ENCODE results near the gene DHPS. TPM values are rescaled to one million over a fixed set of nuclear protein-coding genes. Genes with fewer than 3 reads are reported as not detected.

The DHPS gene
- total RNA-seq, 1 donor from 2014 or later: 68.4 TPM

DNA sequence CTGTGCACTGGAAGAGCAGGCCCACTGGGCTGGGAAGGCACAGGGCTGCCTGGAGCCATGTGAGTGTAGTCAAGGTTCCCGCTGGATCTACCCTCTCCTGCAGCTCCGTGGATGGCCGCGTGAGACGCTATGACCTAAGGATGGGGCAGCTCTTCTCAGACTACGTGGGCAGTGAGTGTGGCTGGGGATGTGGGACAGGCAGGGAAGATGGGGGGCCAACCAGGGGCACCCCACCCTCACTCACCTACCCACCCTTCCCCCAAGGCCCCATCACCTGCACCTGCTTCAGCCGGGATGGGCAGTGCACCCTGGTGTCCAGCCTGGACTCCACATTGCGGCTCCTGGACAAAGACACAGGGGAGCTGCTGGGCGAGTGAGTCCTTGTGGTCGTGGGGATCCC lies 8.9 kb downstream of the DHPS start:
- Mint-ChIP-seq H3K4me1 (ENCODE audit: unreplicated experiment) (peaks cover 26% of the 10 kb centered on the region), H3K27ac (ENCODE audit: unreplicated experiment) (no peak overlapping the region), H3K27me3 (ENCODE audit: unreplicated experiment) (no peaks in the 10 kb centered on the region), H3K4me3 (ENCODE audit: unreplicated experiment) (no peak overlapping the region), H3K36me3 (ENCODE audit: unreplicated experiment) (peaks cover 21% of the 10 kb centered on the region), H3K9me3 (ENCODE audit: unreplicated experiment) (no peaks in the 10 kb centered on the region)
- TF ChIP-seq, protein P1, sequence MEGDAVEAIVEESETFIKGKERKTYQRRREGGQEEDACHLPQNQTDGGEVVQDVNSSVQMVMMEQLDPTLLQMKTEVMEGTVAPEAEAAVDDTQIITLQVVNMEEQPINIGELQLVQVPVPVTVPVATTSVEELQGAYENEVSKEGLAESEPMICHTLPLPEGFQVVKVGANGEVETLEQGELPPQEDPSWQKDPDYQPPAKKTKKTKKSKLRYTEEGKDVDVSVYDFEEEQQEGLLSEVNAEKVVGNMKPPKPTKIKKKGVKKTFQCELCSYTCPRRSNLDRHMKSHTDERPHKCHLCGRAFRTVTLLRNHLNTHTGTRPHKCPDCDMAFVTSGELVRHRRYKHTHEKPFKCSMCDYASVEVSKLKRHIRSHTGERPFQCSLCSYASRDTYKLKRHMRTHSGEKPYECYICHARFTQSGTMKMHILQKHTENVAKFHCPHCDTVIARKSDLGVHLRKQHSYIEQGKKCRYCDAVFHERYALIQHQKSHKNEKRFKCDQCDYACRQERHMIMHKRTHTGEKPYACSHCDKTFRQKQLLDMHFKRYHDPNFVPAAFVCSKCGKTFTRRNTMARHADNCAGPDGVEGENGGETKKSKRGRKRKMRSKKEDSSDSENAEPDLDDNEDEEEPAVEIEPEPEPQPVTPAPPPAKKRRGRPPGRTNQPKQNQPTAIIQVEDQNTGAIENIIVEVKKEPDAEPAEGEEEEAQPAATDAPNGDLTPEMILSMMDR (IDR thresholded peaks at IDR 0.05): no peak
- no peak for DNase-seq (ENCODE audit: extremely low spot score, unreplicated experiment)

DNA sequence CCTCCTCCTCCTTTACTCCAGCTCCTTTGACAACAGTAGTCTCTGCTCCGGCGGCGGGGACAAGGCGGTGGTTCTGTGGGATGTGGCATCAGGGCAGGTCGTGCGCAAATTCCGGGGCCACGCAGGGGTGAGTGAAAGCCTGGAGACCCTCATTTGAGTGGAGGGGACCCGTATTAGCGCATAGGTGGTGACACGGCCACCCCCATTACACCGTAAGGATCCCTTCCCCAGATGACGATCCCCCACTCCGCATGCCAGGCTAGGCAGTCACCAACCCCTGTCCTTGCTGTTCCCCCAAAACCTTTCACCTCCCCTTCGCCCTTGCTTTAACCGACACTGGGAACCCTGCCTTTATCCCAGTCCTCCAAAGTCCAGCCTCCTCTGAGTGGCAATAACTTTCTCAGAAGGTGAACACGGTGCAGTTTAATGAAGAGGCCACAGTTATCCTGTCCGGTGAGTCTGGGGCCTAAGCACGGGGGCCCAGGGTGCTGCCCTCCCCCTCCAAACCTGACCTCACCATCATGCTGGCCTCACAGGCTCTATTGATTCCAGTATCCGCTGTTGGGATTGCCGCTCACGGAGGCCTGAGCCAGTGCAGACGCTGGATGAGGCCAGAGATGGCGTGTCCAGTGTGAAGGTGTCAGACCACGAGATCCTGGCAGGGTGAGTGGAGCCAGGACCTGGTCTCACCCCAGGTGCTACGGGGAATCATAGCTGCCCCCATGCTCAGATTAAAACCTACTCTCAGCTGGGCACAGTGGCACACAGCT lies 11.3 kb downstream of the DHPS start:
- Mint-ChIP-seq H3K27ac (ENCODE audit: unreplicated experiment) (peak overlapping the region; percentile 100), H3K4me3 (ENCODE audit: unreplicated experiment) (peak overlapping the region; percentile 87), H3K9me3 (ENCODE audit: unreplicated experiment) (no peaks in the 10 kb centered on the region), H3K36me3 (ENCODE audit: unreplicated experiment) (peaks cover 16% of the 10 kb centered on the region), H3K27me3 (ENCODE audit: unreplicated experiment) (no peaks in the 10 kb centered on the region), H3K4me1 (ENCODE audit: unreplicated experiment) (peaks cover 36% of the 10 kb centered on the region)
- DNase-seq (ENCODE audit: extremely low spot score, unreplicated experiment): no peak
- TF ChIP-seq, protein P1 (IDR thresholded peaks at IDR 0.05): no peak

DNA sequence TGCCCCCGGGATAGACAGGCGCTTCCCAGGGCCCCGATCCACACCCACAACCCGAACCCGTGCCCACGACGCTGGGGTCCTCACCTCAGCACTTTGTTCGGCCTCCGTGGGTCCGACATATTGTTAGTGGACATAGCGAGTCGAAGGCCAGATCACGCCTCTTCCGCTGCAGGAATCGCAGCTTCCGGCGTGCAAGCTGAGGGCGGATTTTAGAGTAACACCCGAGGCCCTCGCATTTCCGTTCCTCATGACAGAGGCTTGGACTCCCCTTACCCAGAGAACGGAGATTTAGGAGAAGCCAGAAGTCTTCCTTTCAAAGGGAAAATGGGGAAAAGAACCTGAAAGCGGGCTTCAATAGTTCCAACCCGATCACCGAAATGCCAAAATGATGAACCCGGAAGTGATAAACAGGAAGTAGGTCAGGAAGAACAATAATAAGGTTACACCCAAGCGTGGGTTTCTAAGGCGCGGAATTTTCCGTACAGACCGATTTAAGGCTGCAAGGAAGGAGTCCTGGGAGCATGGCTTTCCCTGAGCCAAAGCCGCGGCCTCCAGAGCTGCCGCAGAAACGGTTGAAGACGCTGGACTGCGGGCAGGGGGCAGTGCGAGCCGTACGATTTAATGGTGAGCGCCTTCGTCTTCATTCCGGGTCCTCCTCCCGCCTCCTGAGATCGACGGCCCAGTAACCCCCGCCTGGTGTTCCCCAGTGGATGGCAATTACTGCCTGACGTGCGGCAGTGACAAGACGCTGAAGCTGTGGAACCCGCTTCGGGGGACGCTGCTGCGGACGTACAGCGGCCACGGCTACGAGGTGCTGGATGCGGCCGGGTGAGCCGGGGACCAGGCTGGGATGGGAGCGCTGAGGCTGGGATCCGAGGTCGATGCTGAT lies 12.2 kb downstream of the DHPS start:
- Mint-ChIP-seq H3K36me3 (ENCODE audit: unreplicated experiment) (peaks cover 11% of the 10 kb centered on the region), H3K4me3 (ENCODE audit: unreplicated experiment) (peak overlapping the region; percentile 87), H3K27ac (ENCODE audit: unreplicated experiment) (peak overlapping the region; percentile 100), H3K27me3 (ENCODE audit: unreplicated experiment) (no peaks in the 10 kb centered on the region), H3K9me3 (ENCODE audit: unreplicated experiment) (no peaks in the 10 kb centered on the region), H3K4me1 (ENCODE audit: unreplicated experiment) (peaks cover 36% of the 10 kb centered on the region)
- DNase-seq (ENCODE audit: extremely low spot score, unreplicated experiment): peak; percentile 90
- TF ChIP-seq, protein P1 (IDR thresholded peaks at IDR 0.05): no peak

DNA sequence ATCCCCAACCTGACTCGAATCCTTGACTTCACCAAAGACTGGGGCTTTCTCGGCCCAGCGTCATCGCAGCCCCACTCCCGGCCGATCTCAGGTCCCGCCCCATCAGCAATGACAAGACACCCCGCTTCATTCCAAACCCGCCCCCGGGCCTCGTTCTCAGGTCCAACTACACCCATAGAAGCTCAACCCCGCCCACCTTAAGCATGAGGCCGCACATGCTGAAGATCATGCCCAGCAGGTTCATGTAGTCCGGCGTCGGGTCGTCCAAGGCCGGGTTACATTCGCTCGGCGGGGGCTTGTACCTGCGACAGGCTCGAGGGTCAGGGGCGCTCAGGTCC lies 12.8 kb downstream of the DHPS start:
- H3K4me1 Mint-ChIP-seq (ENCODE audit: unreplicated experiment): peaks cover 36% of the 10 kb centered on the region
- peak overlapping the region; percentile 87 for H3K4me3 Mint-ChIP-seq (ENCODE audit: unreplicated experiment)
- no peaks in the 10 kb centered on the region for H3K9me3 Mint-ChIP-seq (ENCODE audit: unreplicated experiment)
- TF ChIP-seq, protein P1 (IDR thresholded peaks at IDR 0.05): no peak
- H3K27ac Mint-ChIP-seq (ENCODE audit: unreplicated experiment): peak overlapping the region; percentile 100
- peaks cover 7% of the 10 kb centered on the region for H3K36me3 Mint-ChIP-seq (ENCODE audit: unreplicated experiment)
- no peak for DNase-seq (ENCODE audit: extremely low spot score, unreplicated experiment)
- no peaks in the 10 kb centered on the region for H3K27me3 Mint-ChIP-seq (ENCODE audit: unreplicated experiment)

DNA sequence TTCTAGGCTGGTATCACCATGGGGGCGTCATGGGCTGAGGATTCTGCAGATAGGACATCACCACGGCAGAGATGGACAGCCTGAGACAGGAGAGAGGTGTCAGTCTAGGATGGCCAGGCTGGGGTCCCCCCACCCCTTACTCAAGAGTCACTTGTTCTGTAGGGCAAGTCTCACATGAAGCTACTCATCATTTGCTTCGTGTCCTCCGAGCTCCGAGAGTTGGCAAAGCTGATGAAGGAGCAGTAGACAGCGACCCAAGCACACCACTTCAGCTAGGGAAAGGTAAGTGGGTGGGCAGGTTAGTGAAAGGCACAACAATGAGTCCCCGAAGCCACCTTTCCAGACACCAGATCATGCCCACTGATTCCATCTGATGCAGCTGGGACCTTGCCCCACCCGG lies 13.3 kb downstream of the DHPS start:
- TF ChIP-seq, protein P1 (IDR thresholded peaks at IDR 0.05): no peak
- peaks cover 36% of the 10 kb centered on the region for H3K4me1 Mint-ChIP-seq (ENCODE audit: unreplicated experiment)
- H3K4me3 Mint-ChIP-seq (ENCODE audit: unreplicated experiment): peak overlapping the region; percentile 87
- peaks cover 6% of the 10 kb centered on the region for H3K36me3 Mint-ChIP-seq (ENCODE audit: unreplicated experiment)
- H3K27ac Mint-ChIP-seq (ENCODE audit: unreplicated experiment): peak overlapping the region; percentile 100
- no peaks in the 10 kb centered on the region for H3K27me3 Mint-ChIP-seq (ENCODE audit: unreplicated experiment)
- DNase-seq (ENCODE audit: extremely low spot score, unreplicated experiment): no peak
- no peaks in the 10 kb centered on the region for H3K9me3 Mint-ChIP-seq (ENCODE audit: unreplicated experiment)
